ENCODE data around the gene SLC36A2.
"Not testable (repeated sequence)": the region's sequence is repeated elsewhere in the genome, so short reads cannot be mapped to it uniquely, and the experiment has no call there.

SLC36A2 gene

DNA sequence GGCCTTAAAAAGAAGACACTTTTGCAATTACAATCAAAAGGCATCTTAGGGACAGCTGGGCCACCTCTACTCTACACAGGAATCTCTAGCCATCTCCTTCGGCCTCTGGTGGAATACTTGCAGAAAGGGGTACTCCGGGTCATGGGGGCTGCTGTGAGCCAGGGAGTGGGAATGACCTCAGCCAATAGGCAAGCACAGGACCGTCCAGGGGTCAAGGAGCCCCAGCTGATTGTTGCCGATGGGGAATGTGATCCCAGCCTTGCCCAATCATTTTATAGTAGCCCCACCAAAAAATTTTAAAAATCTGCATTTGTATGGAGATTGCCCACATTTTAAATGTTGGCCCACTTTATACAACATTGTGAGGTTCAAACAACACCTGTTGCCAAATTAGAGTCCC, 26.9 kb downstream of the SLC36A2 start:
- DNase-seq, result no peak

DNA sequence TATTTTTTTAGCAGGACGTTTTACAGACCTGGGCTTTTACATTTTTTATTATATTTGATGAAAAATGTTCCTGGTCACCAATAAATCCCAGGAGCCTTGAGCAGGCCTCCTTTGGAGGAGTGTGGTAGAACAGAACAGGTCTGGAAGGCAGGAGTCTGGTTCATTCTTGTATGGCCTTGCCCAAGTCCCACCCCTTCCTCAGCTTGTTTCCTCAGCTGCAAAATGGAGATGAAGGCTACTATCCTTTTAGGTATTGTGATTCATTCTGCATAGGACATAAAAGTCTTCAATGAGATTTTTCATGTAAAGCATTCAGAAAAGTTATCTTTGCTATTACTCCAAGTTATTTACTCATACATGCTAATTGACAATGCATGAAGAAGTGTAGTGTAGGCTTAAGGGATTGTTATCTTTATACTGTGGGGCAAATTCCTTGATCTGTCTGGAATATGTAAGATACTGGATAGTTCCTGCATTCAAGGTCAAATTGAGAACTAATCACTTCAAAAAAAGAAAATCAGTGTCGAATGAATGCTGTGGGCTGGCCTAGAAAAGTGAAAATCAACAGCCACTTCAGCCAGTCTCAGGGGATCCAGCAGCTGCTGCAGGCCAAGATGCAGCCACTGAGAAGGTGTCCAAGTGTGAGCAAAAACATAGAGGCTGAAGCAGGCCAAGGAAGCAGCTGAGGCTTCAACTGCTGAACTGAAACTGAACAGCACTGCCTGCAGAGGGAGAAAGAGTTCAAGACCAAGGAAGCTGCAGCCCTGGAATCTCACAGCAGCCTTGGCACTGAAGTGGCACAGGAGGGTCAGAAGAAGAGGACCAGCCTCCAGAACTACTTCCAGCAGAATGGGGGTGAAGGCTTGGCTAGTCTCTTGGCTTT, 28.3 kb downstream of the SLC36A2 start:
- DNase-seq, result no peak

DNA sequence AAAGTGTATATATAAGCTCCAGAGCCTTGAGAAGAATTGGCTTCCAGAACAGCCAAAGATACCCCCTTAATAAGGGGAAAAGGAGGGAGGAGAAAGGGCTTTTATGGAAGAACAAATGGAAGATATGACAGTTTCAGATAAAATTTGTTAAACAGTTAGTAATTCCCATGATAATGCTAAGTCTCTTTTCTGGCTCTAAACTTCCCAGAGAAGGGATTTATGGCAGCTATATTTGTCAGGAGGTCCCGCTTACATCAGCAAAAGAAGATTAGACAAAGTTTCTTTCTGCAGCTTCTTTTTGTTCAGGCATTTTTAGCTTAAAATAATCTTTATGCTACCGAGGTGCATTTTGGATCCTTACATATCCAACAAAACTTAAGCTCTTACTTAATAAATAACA, 29.5 kb downstream of the SLC36A2 start:
- no peak for DNase-seq

- DNase-seq, result peak; percentile 6
Observed at GRCh38 chr5:151315998-151316597, 31.3 kb downstream of the SLC36A2 start.

GRCh38 chr5:151313357-151313756, 34.0 kb downstream of the SLC36A2 start:
- DNase-seq, result no peak

DNA sequence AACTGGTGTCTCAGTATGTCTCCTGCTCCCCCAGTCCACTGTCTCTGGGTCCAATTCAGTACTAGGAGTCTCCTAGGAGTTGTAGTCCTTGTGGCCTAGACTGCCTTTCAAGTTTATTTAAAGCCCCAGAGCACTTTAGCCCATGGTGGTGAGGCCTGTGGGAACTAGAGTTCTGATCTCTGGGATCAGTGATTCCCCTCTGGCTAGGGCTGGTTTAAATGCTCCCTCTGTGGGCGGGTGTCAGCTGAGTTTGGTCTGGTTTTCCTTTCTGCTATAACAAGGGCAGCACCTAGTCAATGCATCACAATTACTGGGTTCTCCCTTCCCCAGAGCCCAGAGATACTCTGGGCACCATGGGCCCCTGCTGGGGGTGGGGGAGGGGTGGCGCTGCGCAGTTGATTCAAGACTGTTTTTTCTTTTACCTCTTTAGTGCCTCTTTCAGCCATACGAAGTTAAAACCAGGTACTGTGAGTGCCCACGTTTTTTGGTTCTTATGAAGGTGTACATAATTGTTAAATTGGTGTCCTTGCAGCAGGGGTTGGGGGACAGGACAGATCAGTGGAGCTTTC, 34.5 kb downstream of the SLC36A2 start:
- no peak for DNase-seq

GRCh38 chr5:151310932-151311331, 36.4 kb downstream of the SLC36A2 start:
- no peak for DNase-seq

DNA sequence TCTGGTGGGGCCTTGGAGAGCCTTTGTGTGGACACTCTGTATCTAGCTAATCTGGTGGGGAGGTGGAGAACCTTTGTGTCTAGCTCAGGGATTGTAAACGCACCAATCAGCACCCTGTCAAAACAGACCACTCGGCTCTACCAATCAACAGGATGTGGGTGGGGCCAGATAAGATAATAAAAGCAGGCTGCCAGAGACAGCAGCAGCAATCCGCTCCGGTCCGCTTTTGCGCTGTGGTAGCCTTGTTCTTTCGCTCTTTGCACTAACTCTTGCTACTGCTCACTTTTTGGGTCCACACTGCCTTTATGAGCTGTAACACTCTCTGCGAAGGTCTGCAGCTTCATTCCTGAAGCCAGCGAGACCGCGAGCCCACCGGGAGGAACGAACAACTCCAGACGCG, 37.5 kb downstream of the SLC36A2 start:
- not testable (repeated sequence) for DNase-seq

DNA sequence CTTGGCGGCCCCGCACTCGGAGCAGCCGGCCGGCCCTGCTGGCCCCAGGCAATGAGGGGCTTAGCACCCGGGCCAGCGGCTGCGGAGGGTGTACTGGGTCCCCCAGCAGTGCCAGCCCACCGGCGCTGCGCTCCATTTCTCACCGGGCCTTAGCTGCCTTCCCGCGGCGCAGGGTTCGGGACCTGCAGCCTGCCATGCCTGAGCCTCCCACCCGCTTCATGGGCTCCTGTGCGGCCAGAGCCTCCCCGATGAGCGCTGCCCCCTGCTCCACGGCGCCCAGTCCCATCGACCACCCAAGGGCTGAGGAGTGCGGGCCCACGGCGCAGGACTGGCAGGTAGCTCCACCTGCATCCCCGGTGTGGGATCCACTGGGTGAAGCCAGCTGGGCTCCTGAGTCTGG, 38.1 kb downstream of the SLC36A2 start:
- DNase-seq, result not testable (repeated sequence)

GRCh38 chr5:151303666-151304065, 43.7 kb downstream of the SLC36A2 start, which contains the start of gene SLC36A3:
Gene SLC36A3 (minus strand): TSS chr5:151303766. CDS start chr5:151303354, 412 bp downstream.
- no peak for DNase-seq

DNA sequence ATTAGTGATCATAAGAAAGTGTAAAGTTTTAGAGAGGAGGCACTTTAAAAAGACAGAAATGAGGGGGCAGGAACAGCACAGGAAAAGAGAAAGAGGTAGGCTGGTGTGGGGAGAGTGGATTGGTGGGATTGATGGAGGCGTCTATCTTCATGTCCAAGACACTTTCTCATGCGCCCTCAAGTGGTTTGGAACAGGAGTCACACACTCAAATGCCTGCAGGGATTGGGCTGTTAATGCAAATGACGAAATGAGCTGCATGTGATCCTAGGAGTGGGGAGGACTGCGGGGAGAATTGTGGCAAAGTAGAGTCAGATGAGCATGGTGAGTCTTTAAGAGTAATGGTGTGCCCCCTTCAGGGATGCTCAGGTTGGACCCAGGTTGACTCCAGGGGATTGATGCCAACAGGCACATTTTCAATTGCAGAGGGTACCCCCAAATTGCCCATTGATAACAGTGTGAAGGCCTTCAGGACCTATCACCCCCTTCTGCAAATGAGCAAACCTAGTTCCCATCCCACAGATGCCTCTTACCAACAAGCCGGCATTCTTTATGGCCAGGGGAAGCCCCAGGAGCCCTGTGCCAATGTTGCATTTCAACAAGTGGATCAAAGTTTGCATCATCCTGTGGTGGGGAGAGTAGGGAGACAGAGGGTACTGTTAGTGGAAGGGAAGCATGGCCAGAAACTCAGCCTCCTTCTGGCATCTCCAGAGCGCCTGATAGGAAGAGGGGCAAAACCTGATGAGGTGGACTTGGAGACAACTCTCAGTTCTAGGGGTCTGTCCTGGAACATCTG, 49.1 kb downstream of the SLC36A2 start:
- DNase-seq, result no peak

- no peak for DNase-seq
Observed at GRCh38 chr5:151296974-151297373, 50.4 kb downstream of the SLC36A2 start.

GRCh38 chr5:151296478-151296830, 50.9 kb downstream of the SLC36A2 start:
- no peak for DNase-seq

DNA sequence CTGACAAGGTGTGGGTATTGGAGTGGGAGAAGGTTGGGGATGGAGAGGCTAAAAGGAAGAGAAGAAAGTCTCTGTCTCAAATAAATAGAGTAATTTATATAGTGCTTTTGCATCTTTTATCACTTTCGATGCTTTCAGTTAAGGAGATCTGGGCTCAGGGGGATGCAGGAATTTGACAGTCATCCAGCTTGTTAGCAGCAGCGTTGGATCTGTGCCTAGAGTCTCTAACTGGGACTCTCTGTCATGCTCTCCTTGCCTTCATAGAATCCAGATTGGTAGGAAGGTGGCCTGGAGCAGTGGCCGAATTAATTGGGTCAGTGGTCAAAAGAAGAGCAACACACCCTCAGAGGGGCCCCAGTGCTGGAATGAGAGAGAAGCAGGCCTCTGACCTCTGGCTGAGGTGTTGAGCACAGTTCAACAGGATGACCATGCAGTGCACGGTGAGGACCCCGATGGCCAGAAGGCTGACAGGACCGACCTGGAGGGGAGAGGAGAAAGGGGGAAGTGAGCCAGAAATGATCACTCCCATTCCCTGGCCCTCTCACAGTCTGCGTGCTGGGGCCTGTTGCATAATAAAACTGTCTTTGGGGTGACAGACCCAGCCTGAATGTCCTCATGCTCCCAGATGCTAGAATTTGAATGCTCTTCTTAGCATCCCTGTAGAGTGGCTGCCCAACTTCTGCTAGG, 51.4 kb downstream of the SLC36A2 start:
- DNase-seq, result no peak

DNA sequence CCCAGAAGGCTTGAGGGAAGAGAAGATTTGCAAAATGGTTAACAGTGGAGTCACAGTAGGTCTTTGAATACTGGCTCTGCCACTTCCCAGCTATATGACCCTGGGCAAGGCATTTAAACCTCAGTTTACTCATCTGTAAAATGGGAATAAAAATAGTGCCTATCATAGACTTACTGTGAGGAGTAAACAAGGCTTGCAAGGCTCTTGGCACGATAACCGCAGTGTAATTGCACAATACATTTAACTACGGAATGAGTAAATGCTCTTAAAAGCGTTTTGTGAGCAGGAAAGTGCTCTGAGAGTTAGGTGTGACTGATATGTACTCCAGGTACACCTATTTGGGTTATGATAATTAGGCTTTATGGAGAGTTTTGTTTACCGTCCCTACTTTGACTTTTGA, 52.2 kb downstream of the SLC36A2 start:
- no peak for DNase-seq

GRCh38 chr5:151293624-151294023, 53.7 kb downstream of the SLC36A2 start:
- no peak for DNase-seq

DNA sequence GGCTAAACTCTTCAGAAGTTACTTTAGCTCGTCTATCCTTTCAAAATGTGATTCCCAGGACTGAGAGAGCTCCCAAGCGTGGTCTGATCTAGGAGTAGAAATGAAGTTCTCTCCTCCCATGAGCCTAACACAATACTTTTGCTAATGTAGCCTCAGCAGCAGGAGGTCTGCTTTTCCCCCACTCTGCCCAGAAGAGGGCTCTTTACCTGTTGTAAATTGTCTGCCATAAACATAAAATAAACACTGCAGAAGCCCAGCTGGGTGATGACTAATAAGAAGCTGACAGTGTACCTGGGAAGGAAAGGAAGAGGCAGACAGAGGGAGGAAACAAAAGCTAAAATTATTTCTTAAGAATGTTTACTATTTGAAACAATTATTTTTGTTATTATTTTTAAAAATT, 59.2 kb downstream of the SLC36A2 start:
- no peak for DNase-seq

- no peak for DNase-seq
Observed at GRCh38 chr5:151286246-151286645, 61.1 kb downstream of the SLC36A2 start.

GRCh38 chr5:151285683-151286082, 61.7 kb downstream of the SLC36A2 start:
- DNase-seq, result no peak

DNA sequence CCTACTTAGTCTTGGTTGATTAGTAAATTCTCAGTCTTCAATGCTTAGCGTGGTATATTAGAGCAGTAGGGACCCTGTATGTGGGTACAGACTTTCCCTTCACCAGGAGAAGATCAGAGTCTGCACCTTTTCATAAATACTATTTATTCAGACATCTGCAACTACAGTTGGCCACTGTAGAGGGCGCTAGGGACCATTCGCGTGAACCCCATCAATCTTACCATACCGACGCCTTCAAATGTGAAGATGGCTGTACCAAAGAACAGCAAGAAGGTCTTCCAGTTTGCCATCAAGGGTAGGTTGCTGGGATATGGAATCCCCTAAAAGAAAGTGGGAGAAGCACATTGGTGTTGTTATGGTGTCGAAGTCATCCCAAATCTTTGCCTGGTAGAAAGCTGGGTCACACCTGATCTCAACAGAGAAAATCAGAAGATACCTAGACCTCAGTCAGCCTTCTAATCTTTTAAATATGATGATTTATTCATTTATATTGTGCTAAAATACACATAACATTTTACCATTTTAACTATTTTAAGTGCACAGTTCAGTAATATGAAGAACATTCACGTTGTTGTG, 62.9 kb downstream of the SLC36A2 start:
- no peak for DNase-seq

DNA sequence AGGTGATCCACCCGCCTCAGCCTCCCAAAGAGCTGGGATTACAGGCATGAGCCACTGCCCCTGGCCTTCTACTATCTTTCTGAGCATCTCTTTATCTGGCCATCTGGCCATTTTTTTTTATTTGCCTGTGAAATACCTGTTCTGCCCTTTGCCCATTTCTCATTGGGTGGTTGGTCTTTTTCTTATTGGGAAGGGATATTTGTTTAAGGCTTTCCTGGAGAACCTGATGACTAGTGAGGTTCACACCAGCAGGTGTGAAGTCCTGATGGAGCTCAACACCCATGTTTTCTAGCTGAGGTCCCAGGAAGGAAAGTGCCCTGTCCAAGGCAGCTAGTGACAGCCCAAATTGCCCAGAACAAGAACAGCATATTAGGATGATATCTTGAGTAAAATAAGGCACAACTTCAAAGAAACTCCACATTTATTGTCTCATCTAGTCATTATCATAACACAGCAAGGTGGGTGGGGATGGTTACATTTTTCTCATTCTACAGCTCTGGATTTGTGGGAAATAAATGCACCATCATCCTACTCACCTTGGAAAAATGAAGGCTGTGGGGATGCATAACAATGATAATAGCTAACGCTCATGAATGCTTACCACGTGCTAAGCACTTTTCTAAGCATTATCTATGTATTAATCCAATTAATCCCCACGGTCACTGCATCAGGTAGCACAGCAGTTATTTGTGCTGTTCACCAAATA, 64.1 kb downstream of the SLC36A2 start:
- DNase-seq, result no peak

Measured in NCI-H526 treated with DMSO at 0.1 percent for 48 hours (cell line).